ENCODE measurements around the gene TTPAL. TPM values are rescaled to one million over a fixed set of nuclear protein-coding genes. Genes with fewer than 3 reads are reported as not detected.

TTPAL gene
- total RNA-seq, 2 donors from 2014 or later = 19.7 to 36.1 TPM

- Mint-ChIP-seq H3K9me3 (no peaks in the 10 kb centered on the region), H3K36me3 (no peaks in the 10 kb centered on the region), H3K27me3 (peaks cover 0 to 3% of the 10 kb centered on the region in 2 donors), H3K27ac (no peak overlapping the region), H3K4me1 (ENCODE audit: low read depth in 2 of 2) (no peaks in the 10 kb centered on the region), H3K4me3 (no peak overlapping the region)
- DNase-seq (ENCODE audit: low spot score) = no peak
- no peak for ATAC-seq
Measured at GRCh38 chr20:44450903-44451450, 24.7 kb upstream of the TTPAL start.

- ATAC-seq (no peak), DNase-seq (ENCODE audit: low spot score) (no peak)
- Mint-ChIP-seq H3K27me3 (no peaks in the 10 kb centered on the region), H3K4me1 (ENCODE audit: low read depth in 2 of 2) (no peaks in the 10 kb centered on the region), H3K36me3 (no peaks in the 10 kb centered on the region), H3K9me3 (no peaks in the 10 kb centered on the region), H3K27ac (no peak overlapping the region), H3K4me3 (no peak overlapping the region)
Measured at GRCh38 chr20:44454306-44454963, 21.2 kb upstream of the TTPAL start.

- Mint-ChIP-seq H3K4me3 (no peak overlapping the region), H3K27me3 (no peaks in the 10 kb centered on the region), H3K9me3 (no peaks in the 10 kb centered on the region), H3K27ac (no peak overlapping the region), H3K4me1 (ENCODE audit: low read depth in 2 of 2) (no peaks in the 10 kb centered on the region), H3K36me3 (no peaks in the 10 kb centered on the region)
- no peak for ATAC-seq
- no peak for DNase-seq (ENCODE audit: low spot score)
Measured at GRCh38 chr20:44455126-44455525, 20.5 kb upstream of the TTPAL start.

GRCh38 chr20:44456611-44457010, 19.1 kb upstream of the TTPAL start:
- no peak for ATAC-seq
- no peak for DNase-seq (ENCODE audit: low spot score)

GRCh38 chr20:44457016-44457415, 18.7 kb upstream of the TTPAL start:
- H3K36me3 Mint-ChIP-seq = no peaks in the 10 kb centered on the region
- no peak for ATAC-seq
- H3K4me1 Mint-ChIP-seq (ENCODE audit: low read depth in 2 of 2) = no peaks in the 10 kb centered on the region
- DNase-seq (ENCODE audit: low spot score) = no peak
- H3K9me3 Mint-ChIP-seq = no peaks in the 10 kb centered on the region
- H3K4me3 Mint-ChIP-seq = no peak overlapping the region
- H3K27me3 Mint-ChIP-seq = peaks cover 0 to 2% of the 10 kb centered on the region in 2 donors
- H3K27ac Mint-ChIP-seq = no peak overlapping the region

More at GRCh38 chr20:44456611-44457010, 19.1 kb upstream of the TTPAL start:
- H3K4me1 Mint-ChIP-seq (ENCODE audit: low read depth in 2 of 2) = no peaks in the 10 kb centered on the region
- peaks cover 0 to 2% of the 10 kb centered on the region in 2 donors for H3K27me3 Mint-ChIP-seq
- H3K27ac Mint-ChIP-seq = no peak overlapping the region
- H3K9me3 Mint-ChIP-seq = no peaks in the 10 kb centered on the region
- no peaks in the 10 kb centered on the region for H3K36me3 Mint-ChIP-seq
- H3K4me3 Mint-ChIP-seq = no peak overlapping the region

GRCh38 chr20:44459271-44459670, 16.4 kb upstream of the TTPAL start:
- Mint-ChIP-seq H3K9me3 (no peaks in the 10 kb centered on the region), H3K4me1 (ENCODE audit: low read depth in 2 of 2) (no peaks in the 10 kb centered on the region), H3K36me3 (no peaks in the 10 kb centered on the region), H3K27me3 (peaks cover 0 to 4% of the 10 kb centered on the region in 2 donors), H3K27ac (no peak overlapping the region), H3K4me3 (no peak overlapping the region)
- ATAC-seq = no peak
- no peak for DNase-seq (ENCODE audit: low spot score)

- DNase-seq (ENCODE audit: low spot score) (no peak), ATAC-seq (no peak)
- no peaks in the 10 kb centered on the region for H3K9me3 Mint-ChIP-seq
- H3K27ac Mint-ChIP-seq = no peak overlapping the region
- H3K27me3 Mint-ChIP-seq = peaks cover 0 to 4% of the 10 kb centered on the region in 2 donors
- H3K36me3 Mint-ChIP-seq = no peaks in the 10 kb centered on the region
- H3K4me1 Mint-ChIP-seq (ENCODE audit: low read depth in 2 of 2) = no peaks in the 10 kb centered on the region
- no peak overlapping the region for H3K4me3 Mint-ChIP-seq
Measured at GRCh38 chr20:44460795-44461141, 14.9 kb upstream of the TTPAL start.

- Mint-ChIP-seq H3K27me3 (peaks cover 0 to 4% of the 10 kb centered on the region in 2 donors), H3K4me1 (ENCODE audit: low read depth in 2 of 2) (no peaks in the 10 kb centered on the region)
- no peak for DNase-seq (ENCODE audit: low spot score)
Measured at GRCh38 chr20:44461142-44461802, 14.4 kb upstream of the TTPAL start.

GRCh38 chr20:44461803-44462174, 13.9 kb upstream of the TTPAL start:
- Mint-ChIP-seq H3K4me3 (no peak overlapping the region), H3K4me1 (ENCODE audit: low read depth in 2 of 2) (no peaks in the 10 kb centered on the region), H3K9me3 (no peaks in the 10 kb centered on the region), H3K27ac (no peak overlapping the region), H3K27me3 (peaks cover 0 to 4% of the 10 kb centered on the region in 2 donors), H3K36me3 (no peaks in the 10 kb centered on the region)
- DNase-seq (ENCODE audit: low spot score) = no peak
- ATAC-seq = no peak

More at GRCh38 chr20:44461142-44461802, 14.4 kb upstream of the TTPAL start:
- Mint-ChIP-seq H3K27ac (no peak overlapping the region), H3K36me3 (no peaks in the 10 kb centered on the region), H3K4me3 (no peak overlapping the region), H3K9me3 (no peaks in the 10 kb centered on the region)
- no peak for ATAC-seq

- Mint-ChIP-seq H3K36me3 (no peaks in the 10 kb centered on the region), H3K27ac (no peak overlapping the region), H3K27me3 (peaks cover 0 to 4% of the 10 kb centered on the region in 2 donors), H3K4me1 (ENCODE audit: low read depth in 2 of 2) (no peaks in the 10 kb centered on the region), H3K4me3 (no peak overlapping the region), H3K9me3 (no peaks in the 10 kb centered on the region)
- ATAC-seq (no peak), DNase-seq (ENCODE audit: low spot score) (no peak)
Measured at GRCh38 chr20:44463466-44463865, 12.2 kb upstream of the TTPAL start.

GRCh38 chr20:44464514-44464913, 11.2 kb upstream of the TTPAL start:
- Mint-ChIP-seq H3K36me3 (no peaks in the 10 kb centered on the region), H3K4me1 (ENCODE audit: low read depth in 2 of 2) (no peaks in the 10 kb centered on the region), H3K4me3 (no peak overlapping the region), H3K27me3 (peaks cover 0 to 4% of the 10 kb centered on the region in 2 donors), H3K9me3 (no peaks in the 10 kb centered on the region), H3K27ac (no peak overlapping the region)
- ATAC-seq (no peak), DNase-seq (ENCODE audit: low spot score) (no peak)

- ATAC-seq (no peak), DNase-seq (ENCODE audit: low spot score) (no peak)
- Mint-ChIP-seq H3K27me3 (peaks cover 0 to 4% of the 10 kb centered on the region in 2 donors), H3K36me3 (no peaks in the 10 kb centered on the region), H3K4me1 (ENCODE audit: low read depth in 2 of 2) (no peaks in the 10 kb centered on the region), H3K27ac (peak overlapping the region in 1 of 2 donors; percentile 54), H3K9me3 (no peaks in the 10 kb centered on the region), H3K4me3 (no peak overlapping the region)
Measured at GRCh38 chr20:44465001-44465560, 10.6 kb upstream of the TTPAL start.

GRCh38 chr20:44467289-44467883, 8.3 kb upstream of the TTPAL start:
- no peak for DNase-seq (ENCODE audit: low spot score)
- Mint-ChIP-seq H3K27ac (no peak overlapping the region), H3K27me3 (peaks cover 0 to 2% of the 10 kb centered on the region in 2 donors), H3K4me1 (ENCODE audit: low read depth in 2 of 2) (no peaks in the 10 kb centered on the region), H3K4me3 (no peak overlapping the region), H3K9me3 (no peaks in the 10 kb centered on the region), H3K36me3 (no peaks in the 10 kb centered on the region)
- no peak for ATAC-seq

Measured in natural killer cell treated with Interleukin-12 subunit alpha and Interleukin-12 subunit beta and Interleukin-15 and Interleukin-18, amount 100 ng/mL, for 72 hours (primary cell).